CD14-positive monocyte (primary cell): Measurements from ENCODE around the gene AP4S1. TPM values are rescaled to one million over a fixed set of nuclear protein-coding genes. Genes with fewer than 3 reads are reported as not detected.

ENCODE experiments used
- DNase-seq, 3 donors: peaks; one replicate each; pipeline ENCODE4 v3.0.0-alpha.2; 2011 to 2022
- H2AFZ ChIP-seq: 2 replicates; pipeline ENCODE4 v1.6.0; 2012; ENCODE audit warnings: mild to moderate bottlenecking, low read depth, low read length, inconsistent platforms; ENCODE audit not compliant: insufficient read depth, poor library complexity, severe bottlenecking
- H3K27ac ChIP-seq, 2 donors: 1 replicate in 1 of 2; 2 replicates in 1 of 2; pipeline ENCODE4 v1.5.1; 2012 to 2013; ENCODE audit warnings: low read length in 2 of 2, control low read depth in 1 of 2, inconsistent platforms in 1 of 2, low read depth in 1 of 2, mild to moderate bottlenecking in 1 of 2
- H3K27me3 ChIP-seq, 2 donors: one replicate each; pipeline versions ENCODE4 v1.6.0 to v1.6.1; 2011 to 2013; ENCODE audit warnings: low read length in 2 of 2; ENCODE audit not compliant: control insufficient read depth in 2 of 2, insufficient read depth in 2 of 2
- H3K36me3 ChIP-seq, 2 donors: replicated peaks in 1 of 2; 1 replicate in 1 of 2; 2 replicates in 1 of 2; pipeline versions ENCODE4 v1.5.1 to v1.6.1; 2012 to 2013; ENCODE audit warnings: low read length in 2 of 2, control low read depth in 1 of 2, inconsistent platforms in 1 of 2, mild to moderate bottlenecking in 1 of 2; ENCODE audit not compliant: insufficient read depth in 2 of 2, control insufficient read depth in 1 of 2
- H3K4me1 ChIP-seq, 2 donors: 1 replicate in 1 of 2; 2 replicates in 1 of 2; pipeline versions ENCODE4 v1.5.1 to v1.6.1; 2012 to 2013; ENCODE audit warnings: low read length in 2 of 2, control low read depth in 1 of 2, inconsistent platforms in 1 of 2, mild to moderate bottlenecking in 1 of 2, moderate library complexity in 1 of 2; ENCODE audit not compliant: insufficient read depth in 2 of 2, control insufficient read depth in 1 of 2
- H3K4me2 ChIP-seq: replicated peaks from 2 replicates; pipeline ENCODE3; 2012; ENCODE audit warnings: low read length, moderate library complexity, mild to moderate bottlenecking; ENCODE audit not compliant: poor library complexity, severe bottlenecking; ENCODE audit errors: extremely low read depth
- H3K4me3 ChIP-seq, 3 experiments: fragments of 200-600 bp in 1 of 3; sonication (generic) in 1 of 3; replicated peaks in 1 of 3; 1 replicate in 2 of 3; 2 replicates in 1 of 3; pipeline ENCODE4 v1.5.1; 2011 to 2013; ENCODE audit warnings: low read length in 3 of 3, mild to moderate bottlenecking in 3 of 3, control low read depth in 2 of 3, low read depth in 2 of 3, inconsistent platforms in 1 of 3, moderate library complexity in 1 of 3
- H3K79me2 ChIP-seq: 2 replicates; pipeline ENCODE4 v1.6.0; 2012; ENCODE audit warnings: mild to moderate bottlenecking, control low read depth, inconsistent platforms, low read length, moderate library complexity; ENCODE audit not compliant: insufficient read depth
- H3K9ac ChIP-seq: 2 replicates; pipeline ENCODE4 v1.6.0; 2017; ENCODE audit warnings: low read length, mild to moderate bottlenecking; ENCODE audit not compliant: insufficient read depth, poor library complexity, severe bottlenecking
- H3K9me3 ChIP-seq, 2 donors: replicated peaks in 1 of 2; 1 replicate in 1 of 2; 2 replicates in 1 of 2; pipeline versions ENCODE4 v1.5.1 to v1.6.1; 2012 to 2013; ENCODE audit warnings: low read length in 2 of 2, control low read depth in 1 of 2; ENCODE audit not compliant: control insufficient read depth in 1 of 2, insufficient read depth in 1 of 2
- H4K20me1 ChIP-seq: 2 replicates; pipeline ENCODE4 v1.6.0; 2012; ENCODE audit warnings: mild to moderate bottlenecking, low read length, control low read depth, moderate library complexity; ENCODE audit not compliant: insufficient read depth
- H3K27ac Mint-ChIP-seq, 7 donors: one replicate each; pipeline ENCODE4 v1.8.0; 2020; ENCODE audit warnings: mild to moderate bottlenecking in 7 of 7, mixed read lengths in 7 of 7, moderate library complexity in 6 of 7, inconsistent platforms in 2 of 7
- H3K27me3 Mint-ChIP-seq, 3 donors: one replicate each; pipeline ENCODE4 v1.8.0; 2021 to 2022; ENCODE audit warnings: low read depth in 3 of 3, mild to moderate bottlenecking in 3 of 3, mixed read lengths in 3 of 3, moderate library complexity in 3 of 3, inconsistent platforms in 1 of 3
- H3K36me3 Mint-ChIP-seq, 2 donors: one replicate each; pipeline ENCODE4 v1.8.0; 2020; ENCODE audit warnings: mixed read lengths in 2 of 2, inconsistent platforms in 1 of 2, mild to moderate bottlenecking in 1 of 2
- H3K4me1 Mint-ChIP-seq: one replicate; pipeline ENCODE4 v1.8.0; 2020; ENCODE audit warnings: mild to moderate bottlenecking, mixed read lengths
- H3K4me3 Mint-ChIP-seq, 2 donors: one replicate each; pipeline ENCODE4 v1.8.0; 2020; ENCODE audit warnings: mild to moderate bottlenecking in 2 of 2, mixed read lengths in 2 of 2, moderate library complexity in 1 of 2
- H3K9me3 Mint-ChIP-seq, 7 donors: one replicate each; pipeline ENCODE4 v1.8.0; 2020 to 2022; ENCODE audit warnings: mixed read lengths in 7 of 7, mild to moderate bottlenecking in 6 of 7, moderate library complexity in 6 of 7, inconsistent platforms in 2 of 7
- WGBS: methylation state at CpG from one replicate; pipeline ENCODE4 v1.1.5; 2013; ENCODE audit warnings: missing lambda C conversion rate; ENCODE audit not compliant: insufficient coverage; 5-methylcytosine and 5-hydroxymethylcytosine counted together
- intact Hi-C, 2 donors: fragments of 100-400 bp; cut with micrococcal nuclease; formaldehyde crosslinking; loops; one replicate each; pipeline versions ENCODE4 v1.15.0 to v1.15.1; 2023
- polyA plus RNA-seq, 3 donors: library from polyadenylated mRNA; depleted of rRNA in 1 of 3; unstranded in 2 of 3; stranded (reverse) in 1 of 3; fragments of 300-500 nt in 2 of 3; fragments of >200 nt in 1 of 3; fragmentation: Illumina TruSeq in 2 of 3; gene quantifications; 1 replicate in 2 of 3; 2 replicates in 1 of 3; pipeline ENCODE4 v1.2.3, GENCODE V29; 2012 to 2021
- TF ChIP-seq, protein P1 (sequence below): fragments of 200-600 bp; IDR thresholded peaks from one replicate; pipeline ENCODE4 v1.8.0; 2022; ENCODE audit warnings: antibody characterized with exemption, mild to moderate bottlenecking

Gene AP4S1
- polyA plus RNA-seq, 3 donors: 1.7 to 5.1 (median 2.8) TPM

DNA sequence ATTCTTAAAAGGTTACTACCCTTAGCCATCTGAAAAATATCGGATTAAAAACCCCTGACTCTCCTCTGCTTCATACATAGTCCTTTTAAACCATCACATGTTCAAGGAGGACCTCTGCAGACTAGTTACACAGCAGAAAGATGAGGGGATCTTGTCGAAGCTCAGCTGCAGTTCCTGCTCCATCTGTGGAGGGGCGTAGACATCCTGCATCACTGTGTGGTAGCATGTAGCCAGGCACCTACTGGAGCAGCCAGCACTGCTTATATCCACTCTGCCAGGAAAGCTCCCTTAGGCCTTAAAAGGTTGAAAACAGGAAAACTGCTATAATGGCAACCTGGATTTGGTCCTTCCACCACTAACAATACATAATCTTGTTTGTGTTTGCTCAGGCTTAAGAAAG, 58.3 kb downstream of the AP4S1 start:
- Histone ChIP-seq H3K4me2 (no peak overlapping the region), H4K20me1 (no peaks in the 10 kb centered on the region), H2AFZ (no peak overlapping the region), H3K27ac (no peak overlapping the region), H3K27me3 (no peaks in the 10 kb centered on the region), H3K9ac (no peak overlapping the region), H3K9me3 (no peaks in the 10 kb centered on the region), H3K4me3 (no peak overlapping the region), H3K4me1 (no peaks in the 10 kb centered on the region), H3K79me2 (no peaks in the 10 kb centered on the region), H3K36me3 (peaks cover 0 to 3% of the 10 kb centered on the region in 2 donors)
- 92% methylated on average over 3 of the region's 3 CpGs for WGBS
- Mint-ChIP-seq H3K27me3 (no peaks in the 10 kb centered on the region), H3K9me3 (no peaks in the 10 kb centered on the region), H3K4me3 (no peak overlapping the region), H3K36me3 (peaks cover 7 to 9% of the 10 kb centered on the region in 2 donors), H3K27ac (no peak overlapping the region), H3K4me1 (peaks cover 2% of the 10 kb centered on the region)
- intact Hi-C loops: loop anchor here (5.0 kb wide), 1 partner anchor 106 kb away; no protein-coding TSS in a partner anchor
- TF ChIP-seq, protein P1, sequence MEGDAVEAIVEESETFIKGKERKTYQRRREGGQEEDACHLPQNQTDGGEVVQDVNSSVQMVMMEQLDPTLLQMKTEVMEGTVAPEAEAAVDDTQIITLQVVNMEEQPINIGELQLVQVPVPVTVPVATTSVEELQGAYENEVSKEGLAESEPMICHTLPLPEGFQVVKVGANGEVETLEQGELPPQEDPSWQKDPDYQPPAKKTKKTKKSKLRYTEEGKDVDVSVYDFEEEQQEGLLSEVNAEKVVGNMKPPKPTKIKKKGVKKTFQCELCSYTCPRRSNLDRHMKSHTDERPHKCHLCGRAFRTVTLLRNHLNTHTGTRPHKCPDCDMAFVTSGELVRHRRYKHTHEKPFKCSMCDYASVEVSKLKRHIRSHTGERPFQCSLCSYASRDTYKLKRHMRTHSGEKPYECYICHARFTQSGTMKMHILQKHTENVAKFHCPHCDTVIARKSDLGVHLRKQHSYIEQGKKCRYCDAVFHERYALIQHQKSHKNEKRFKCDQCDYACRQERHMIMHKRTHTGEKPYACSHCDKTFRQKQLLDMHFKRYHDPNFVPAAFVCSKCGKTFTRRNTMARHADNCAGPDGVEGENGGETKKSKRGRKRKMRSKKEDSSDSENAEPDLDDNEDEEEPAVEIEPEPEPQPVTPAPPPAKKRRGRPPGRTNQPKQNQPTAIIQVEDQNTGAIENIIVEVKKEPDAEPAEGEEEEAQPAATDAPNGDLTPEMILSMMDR: no peak
- no peak for DNase-seq

DNA sequence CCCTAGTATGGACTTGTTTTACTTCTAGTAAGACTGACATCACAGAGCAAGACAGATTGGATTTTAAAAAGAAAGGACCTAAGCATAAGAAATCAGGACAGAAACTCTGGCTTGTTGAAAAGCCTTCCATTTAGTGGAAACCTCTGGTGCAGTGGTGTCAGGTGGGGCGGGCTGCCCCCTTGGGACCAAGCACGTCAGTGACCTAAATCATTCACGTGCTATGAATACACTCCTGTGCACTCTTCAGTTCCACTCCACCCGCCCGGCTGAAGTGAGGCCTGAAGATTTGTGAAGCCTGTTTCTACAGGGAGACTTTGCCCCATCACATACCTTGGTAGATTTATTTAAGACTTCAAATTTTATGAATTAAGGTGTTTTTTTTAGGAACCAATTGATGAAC, 58.9 kb downstream of the AP4S1 start:
- H3K27me3 Mint-ChIP-seq: no peaks in the 10 kb centered on the region
- intact Hi-C loops: loop anchor here (5.0 kb wide), 1 partner anchor 107 kb away; no protein-coding TSS in a partner anchor
- H3K4me3 Mint-ChIP-seq: no peak overlapping the region
- TF ChIP-seq, protein P1: no peak
- Histone ChIP-seq H3K36me3 (peaks cover 0 to 3% of the 10 kb centered on the region in 2 donors), H3K4me3 (no peak overlapping the region), H3K9me3 (no peaks in the 10 kb centered on the region), H3K27me3 (no peaks in the 10 kb centered on the region), H3K4me2 (no peak overlapping the region), H2AFZ (no peak overlapping the region), H3K4me1 (no peaks in the 10 kb centered on the region), H4K20me1 (no peaks in the 10 kb centered on the region), H3K27ac (no peak overlapping the region), H3K9ac (no peak overlapping the region), H3K79me2 (no peaks in the 10 kb centered on the region)
- no peak for DNase-seq
- no peak overlapping the region for H3K27ac Mint-ChIP-seq
- no CpG with 5 or more reads among the region's 5 CpGs for WGBS
- peaks cover 6 to 9% of the 10 kb centered on the region in 2 donors for H3K36me3 Mint-ChIP-seq
- H3K9me3 Mint-ChIP-seq: no peaks in the 10 kb centered on the region
- no peaks in the 10 kb centered on the region for H3K4me1 Mint-ChIP-seq
